ENCODE results near the gene INTS11.

INTS11 gene

DNA sequence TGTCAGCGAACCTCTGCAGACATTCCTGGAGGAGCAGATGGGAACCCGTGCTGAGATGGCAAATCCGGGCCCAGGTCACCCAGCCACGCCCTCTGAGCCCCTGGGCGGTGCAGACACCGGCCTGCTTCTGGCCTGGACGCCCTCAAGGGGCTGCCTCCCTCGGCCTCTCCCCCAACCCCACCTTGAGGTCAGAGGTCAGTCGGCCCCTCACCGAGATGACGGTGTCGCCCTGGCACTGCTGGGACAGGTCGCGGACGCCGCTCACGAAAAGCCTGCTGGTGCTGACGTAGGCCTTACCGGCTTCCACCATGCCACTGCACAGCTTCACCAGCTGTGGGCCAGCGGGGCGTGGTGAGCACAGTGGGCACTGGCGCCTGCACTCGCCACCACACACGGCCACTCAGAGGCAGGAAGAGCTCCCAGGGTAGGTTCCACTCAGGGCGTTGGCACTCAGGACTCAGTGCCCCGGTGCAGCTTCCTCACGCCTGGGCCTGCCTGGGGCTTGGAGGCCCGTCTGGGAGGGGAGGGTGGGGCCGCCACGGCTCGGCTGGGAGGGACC lies 21.4 kb downstream of the INTS11 start:
- H2AFZ ChIP-seq, result no peak overlapping the region
- TF ChIP-seq, protein P1, sequence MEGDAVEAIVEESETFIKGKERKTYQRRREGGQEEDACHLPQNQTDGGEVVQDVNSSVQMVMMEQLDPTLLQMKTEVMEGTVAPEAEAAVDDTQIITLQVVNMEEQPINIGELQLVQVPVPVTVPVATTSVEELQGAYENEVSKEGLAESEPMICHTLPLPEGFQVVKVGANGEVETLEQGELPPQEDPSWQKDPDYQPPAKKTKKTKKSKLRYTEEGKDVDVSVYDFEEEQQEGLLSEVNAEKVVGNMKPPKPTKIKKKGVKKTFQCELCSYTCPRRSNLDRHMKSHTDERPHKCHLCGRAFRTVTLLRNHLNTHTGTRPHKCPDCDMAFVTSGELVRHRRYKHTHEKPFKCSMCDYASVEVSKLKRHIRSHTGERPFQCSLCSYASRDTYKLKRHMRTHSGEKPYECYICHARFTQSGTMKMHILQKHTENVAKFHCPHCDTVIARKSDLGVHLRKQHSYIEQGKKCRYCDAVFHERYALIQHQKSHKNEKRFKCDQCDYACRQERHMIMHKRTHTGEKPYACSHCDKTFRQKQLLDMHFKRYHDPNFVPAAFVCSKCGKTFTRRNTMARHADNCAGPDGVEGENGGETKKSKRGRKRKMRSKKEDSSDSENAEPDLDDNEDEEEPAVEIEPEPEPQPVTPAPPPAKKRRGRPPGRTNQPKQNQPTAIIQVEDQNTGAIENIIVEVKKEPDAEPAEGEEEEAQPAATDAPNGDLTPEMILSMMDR (IDR thresholded peaks at IDR 0.05), result no peak
- no peaks in the 10 kb centered on the region for H3K79me2 ChIP-seq
- H3K9ac ChIP-seq, result no peak overlapping the region
- H3K36me3 ChIP-seq (ENCODE audit: control insufficient read depth, insufficient read depth, low read length), result no peaks in the 10 kb centered on the region
- no peak overlapping the region for H3K27ac ChIP-seq
- no peaks in the 10 kb centered on the region for H3K9me3 ChIP-seq (ENCODE audit: control insufficient read depth, low read length)
- no peak overlapping the region for H3K4me3 ChIP-seq (ENCODE audit: low read depth, low read length)
- no peak overlapping the region for H3K4me2 ChIP-seq (ENCODE audit: low read length)
- peaks cover 3% of the 10 kb centered on the region for H3K4me1 ChIP-seq
- no peaks in the 10 kb centered on the region for H3K27me3 ChIP-seq (ENCODE audit: control insufficient read depth, insufficient read depth, low read length)

GRCh38 chr1:1302006-1302430 lies 22.4 kb downstream of the INTS11 start:
- no peaks in the 10 kb centered on the region for H3K79me2 ChIP-seq
- H3K9me3 ChIP-seq (ENCODE audit: control insufficient read depth, low read length), result no peaks in the 10 kb centered on the region
- TF ChIP-seq, protein P1 (IDR thresholded peaks at IDR 0.05), result no peak
- H3K4me1 ChIP-seq, result peaks cover 3% of the 10 kb centered on the region
- H3K27ac ChIP-seq, result no peak overlapping the region
- no peak overlapping the region for H2AFZ ChIP-seq
- no peak overlapping the region for H3K9ac ChIP-seq
- no peak overlapping the region for H3K4me3 ChIP-seq (ENCODE audit: low read depth, low read length)
- H3K4me2 ChIP-seq (ENCODE audit: low read length), result no peak overlapping the region
- no peaks in the 10 kb centered on the region for H3K27me3 ChIP-seq (ENCODE audit: control insufficient read depth, insufficient read depth, low read length)
- no peaks in the 10 kb centered on the region for H3K36me3 ChIP-seq (ENCODE audit: control insufficient read depth, insufficient read depth, low read length)

- H3K79me2 ChIP-seq, result no peaks in the 10 kb centered on the region
- H3K4me1 ChIP-seq, result peaks cover 3% of the 10 kb centered on the region
- no peak overlapping the region for H3K4me2 ChIP-seq (ENCODE audit: low read length)
- no peak overlapping the region for H2AFZ ChIP-seq
- no peaks in the 10 kb centered on the region for H3K27me3 ChIP-seq (ENCODE audit: control insufficient read depth, insufficient read depth, low read length)
- H3K36me3 ChIP-seq (ENCODE audit: control insufficient read depth, insufficient read depth, low read length), result no peaks in the 10 kb centered on the region
- no peaks in the 10 kb centered on the region for H3K9me3 ChIP-seq (ENCODE audit: control insufficient read depth, low read length)
- H3K9ac ChIP-seq, result no peak overlapping the region
- no peak overlapping the region for H3K27ac ChIP-seq
- no peak overlapping the region for H3K4me3 ChIP-seq (ENCODE audit: low read depth, low read length)
- TF ChIP-seq, protein P1 (IDR thresholded peaks at IDR 0.05), result no peak
These were observed 24.1 kb downstream of the INTS11 start for GRCh38 chr1:1300352-1300739.

GRCh38 chr1:1299686-1300351 lies 24.6 kb downstream of the INTS11 start:
- Histone ChIP-seq H3K27me3 (ENCODE audit: control insufficient read depth, insufficient read depth, low read length) (no peaks in the 10 kb centered on the region), H3K27ac (no peak overlapping the region), H3K9me3 (ENCODE audit: control insufficient read depth, low read length) (no peaks in the 10 kb centered on the region), H3K4me3 (ENCODE audit: low read depth, low read length) (no peak overlapping the region), H3K4me1 (no peaks in the 10 kb centered on the region), H2AFZ (no peak overlapping the region), H3K79me2 (no peaks in the 10 kb centered on the region), H3K9ac (no peak overlapping the region), H3K36me3 (ENCODE audit: control insufficient read depth, insufficient read depth, low read length) (no peaks in the 10 kb centered on the region), H3K4me2 (ENCODE audit: low read length) (no peak overlapping the region)
- TF ChIP-seq, protein P1 (IDR thresholded peaks at IDR 0.05), result no peak

All from parathyroid adenoma (tissue), 2 donors.